ENCODE results near the gene CALY.

Gene CALY

GRCh38 chr10:133285217-133285616 is 51.5 kb downstream of the CALY start:
- DNase-seq (ENCODE audit: low read depth) = no peak

DNA sequence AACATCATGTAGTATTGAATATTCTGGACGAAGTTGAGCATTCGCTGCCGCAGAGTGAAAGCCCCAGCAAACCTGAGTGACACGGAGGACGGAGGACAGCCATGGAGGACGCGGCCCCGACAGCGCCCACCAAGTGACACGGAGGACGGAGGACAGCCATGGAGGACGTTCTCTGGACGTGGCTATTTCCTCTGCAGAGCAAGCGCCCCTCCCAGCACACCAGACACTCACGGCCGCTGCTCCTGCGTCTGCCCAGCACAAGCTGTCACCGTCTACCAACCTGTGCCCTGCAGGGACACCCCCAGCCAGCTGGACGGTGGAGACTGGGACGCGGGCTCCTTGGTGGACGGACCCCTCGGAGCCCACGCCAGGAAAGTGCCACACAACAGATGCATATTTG is 52.8 kb downstream of the CALY start:
- no peak for DNase-seq (ENCODE audit: low read depth)

GRCh38 chr10:133282846-133283390 is 53.8 kb downstream of the CALY start:
- DNase-seq (ENCODE audit: low read depth) = no peak

DNA sequence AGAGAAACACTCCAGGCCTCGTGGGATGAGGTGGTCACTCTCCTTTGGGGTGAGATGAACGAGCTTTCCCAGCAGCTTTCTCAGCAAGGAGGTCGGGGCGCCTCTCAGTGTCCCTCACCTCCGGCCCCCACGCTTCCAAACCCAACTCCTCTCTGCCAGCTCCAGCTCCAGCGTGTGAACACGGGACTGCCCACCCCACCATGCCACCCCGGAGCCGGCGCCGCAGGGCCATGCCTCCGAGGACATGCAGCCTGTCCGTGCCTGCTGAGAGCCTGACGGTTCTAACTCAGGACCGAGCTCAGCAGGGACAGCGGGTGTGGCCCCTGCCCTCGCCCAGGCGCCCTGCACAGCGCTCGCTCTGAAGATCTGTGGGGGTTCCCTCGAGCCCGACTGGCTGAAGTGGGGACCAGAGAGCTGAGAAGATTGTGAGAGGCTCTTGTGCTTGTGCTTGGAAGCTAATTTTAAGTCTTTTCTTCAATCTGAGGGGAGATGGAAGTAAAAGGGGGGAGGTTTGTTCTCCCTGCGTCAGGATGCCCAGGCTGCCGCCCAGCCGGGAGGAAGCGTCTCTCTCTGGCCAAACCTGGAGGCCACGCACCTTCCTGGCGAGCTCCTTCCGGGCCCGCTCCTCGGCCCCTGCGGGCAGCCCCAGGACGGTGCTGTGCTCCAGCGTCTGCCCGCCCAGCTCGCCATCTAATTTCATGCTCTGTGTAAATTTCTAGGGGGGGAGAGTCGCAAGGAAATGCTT is 54.9 kb downstream of the CALY start:
- no peak for DNase-seq (ENCODE audit: low read depth)

GRCh38 chr10:133281084-133281483 is 55.6 kb downstream of the CALY start:
- DNase-seq (ENCODE audit: low read depth) = no peak

- DNase-seq (ENCODE audit: low read depth) = no peak
These were observed 56.2 kb downstream of the CALY start for GRCh38 chr10:133280391-133281059.

DNA sequence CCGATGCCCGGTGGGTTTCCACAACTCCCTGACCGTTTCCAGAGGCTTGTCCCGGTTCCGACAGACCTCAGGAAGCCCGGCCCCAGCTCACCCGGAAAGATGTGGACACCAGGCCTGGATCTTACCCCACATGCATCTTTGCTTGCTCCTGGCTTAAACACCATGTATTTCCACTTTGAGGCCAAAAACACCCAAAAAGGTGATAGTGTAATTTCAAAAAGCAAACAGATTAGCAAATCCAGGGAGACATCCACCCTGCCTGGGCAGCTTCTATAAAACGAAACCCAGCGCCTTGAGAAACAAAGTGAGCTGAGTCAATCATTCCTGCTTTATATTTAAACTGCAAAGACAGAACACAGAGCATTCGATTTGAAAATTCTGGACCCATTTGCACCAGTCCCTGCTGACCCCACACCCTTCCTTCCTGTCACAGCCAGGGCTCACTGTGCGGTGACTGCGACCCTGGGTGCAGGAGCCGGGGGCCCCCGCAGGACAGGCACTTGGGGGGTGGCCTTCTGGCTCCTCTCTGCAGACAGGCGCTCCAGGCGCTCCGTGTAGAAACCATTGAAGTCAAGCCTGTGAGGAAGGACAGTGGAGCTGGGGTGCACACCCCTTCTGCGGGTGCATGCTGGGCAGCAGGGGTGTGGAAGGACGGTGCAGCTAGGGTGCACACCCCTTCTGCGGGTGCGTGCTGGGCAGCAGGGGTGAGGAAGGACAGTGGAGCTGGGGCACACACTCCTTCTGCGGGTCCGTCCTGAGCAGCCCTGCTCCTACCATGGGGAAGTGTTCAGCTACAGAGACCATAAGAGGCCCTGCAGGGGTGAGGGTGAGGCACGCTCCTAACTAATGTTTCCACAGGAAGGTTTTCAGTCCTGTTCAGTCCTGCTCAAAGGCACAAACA is 57.1 kb downstream of the CALY start:
- no peak for DNase-seq (ENCODE audit: low read depth)

- no peak for DNase-seq (ENCODE audit: low read depth)
These were observed 58.0 kb downstream of the CALY start for GRCh38 chr10:133278577-133279265.

DNA sequence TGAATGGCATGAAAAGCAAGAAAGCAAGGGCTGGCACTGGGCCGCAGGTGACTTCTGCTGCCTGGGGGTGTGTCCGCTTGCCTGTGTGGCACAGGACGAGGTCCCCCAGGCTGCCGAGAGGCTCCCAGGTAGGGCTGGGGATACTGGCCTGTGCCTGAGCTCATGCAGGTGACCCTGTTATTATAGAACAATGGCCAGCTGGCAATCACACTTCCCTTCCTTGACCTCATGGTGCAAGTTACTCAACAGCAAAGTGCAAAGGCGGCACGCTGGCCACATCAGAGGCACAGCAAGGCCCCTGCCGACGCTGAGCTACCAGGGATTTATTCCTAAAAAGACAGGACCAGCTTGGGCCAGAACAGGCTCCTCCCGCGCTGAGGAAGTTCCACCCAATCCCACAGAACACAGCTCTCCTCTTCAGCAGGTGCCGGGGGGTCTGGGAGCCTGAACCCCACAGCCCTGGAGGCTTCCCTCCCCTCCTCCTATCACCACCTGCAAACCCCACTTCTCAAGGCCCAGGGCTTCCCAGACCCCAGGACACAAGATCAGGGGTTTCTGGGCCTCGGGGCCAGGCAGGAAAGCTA is 58.6 kb downstream of the CALY start:
- DNase-seq (ENCODE audit: low read depth) = no peak

DNA sequence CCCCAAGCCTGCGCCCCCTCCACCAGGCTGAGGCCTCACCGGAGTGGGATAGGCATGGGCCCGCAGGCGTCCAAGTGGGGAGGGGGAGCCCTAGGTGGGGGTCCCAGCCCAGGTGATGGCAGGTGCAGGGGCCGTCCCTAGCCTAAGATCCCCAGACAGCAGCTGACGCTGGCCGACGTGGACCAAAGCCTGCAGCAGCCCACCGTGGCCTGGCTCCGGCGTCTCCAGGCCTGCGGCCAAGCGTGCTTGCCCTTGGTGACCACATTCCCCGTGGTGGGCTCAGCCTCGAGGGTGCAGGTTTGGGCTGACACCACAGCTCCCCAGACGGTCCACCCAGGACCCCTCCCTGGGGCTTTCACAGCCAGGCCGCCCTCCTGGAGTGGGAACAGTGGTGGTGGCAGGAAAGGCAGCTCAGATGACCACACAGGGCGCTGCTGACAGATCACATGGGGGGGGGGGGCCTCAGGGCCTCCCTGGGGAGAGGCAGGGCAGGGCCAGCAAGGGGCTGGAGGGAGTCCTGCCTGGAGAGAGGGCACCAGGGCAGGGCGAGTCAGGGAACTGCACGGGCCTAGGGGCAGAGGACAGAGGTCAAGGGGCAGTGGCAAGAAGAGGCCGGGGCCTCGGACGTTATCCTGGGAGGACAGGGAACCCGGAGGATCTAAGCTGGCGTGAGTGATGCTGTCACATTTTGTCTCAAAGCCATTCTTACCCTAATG is 59.3 kb downstream of the CALY start:
- DNase-seq (ENCODE audit: low read depth) = no peak

DNA sequence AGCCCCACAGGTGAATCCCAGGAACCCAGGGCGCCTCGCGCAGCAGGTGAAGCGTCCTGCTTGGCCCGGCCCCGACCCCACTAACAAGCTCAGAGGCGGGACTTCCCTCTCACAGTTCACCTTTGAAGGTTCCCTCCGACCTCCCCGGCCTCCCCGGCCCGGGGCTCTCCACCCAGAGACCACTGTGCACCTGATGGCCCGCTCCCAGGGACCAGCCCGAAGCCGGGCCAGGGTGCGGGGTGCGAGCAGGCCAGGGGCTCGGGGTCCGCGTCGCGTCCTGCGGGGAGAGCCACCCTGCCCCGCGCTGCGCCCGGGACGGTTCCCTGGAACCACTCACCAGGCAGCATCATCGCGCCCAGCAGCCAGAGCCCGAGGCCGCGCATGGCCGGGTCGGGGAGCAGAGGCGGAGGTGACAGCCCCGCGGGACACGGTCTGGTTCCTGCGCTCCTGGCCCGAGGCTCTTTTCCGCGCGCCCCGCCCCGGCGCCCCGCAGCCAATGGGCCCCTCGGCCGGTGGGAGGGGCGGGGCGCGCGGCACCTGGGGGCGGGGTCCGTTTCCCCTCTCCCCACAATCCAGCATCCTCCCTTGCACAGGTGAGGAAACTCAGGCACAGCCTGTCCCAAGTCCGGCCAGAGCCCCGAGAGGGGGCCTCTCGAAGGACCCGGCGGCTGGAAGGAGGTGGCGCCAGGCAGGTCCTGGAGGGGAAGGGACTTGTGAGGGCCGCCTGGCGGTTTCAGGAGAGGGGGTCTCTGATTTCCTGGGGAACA is 60.1 kb downstream of the CALY start, which contains the start of gene ADAM8:
ADAM8 (minus strand) TSS at position 434 of the 767 bp plus-strand sequence; CDS start at position 383, 51 bp downstream.
- DNase-seq (ENCODE audit: low read depth) = no peak

DNA sequence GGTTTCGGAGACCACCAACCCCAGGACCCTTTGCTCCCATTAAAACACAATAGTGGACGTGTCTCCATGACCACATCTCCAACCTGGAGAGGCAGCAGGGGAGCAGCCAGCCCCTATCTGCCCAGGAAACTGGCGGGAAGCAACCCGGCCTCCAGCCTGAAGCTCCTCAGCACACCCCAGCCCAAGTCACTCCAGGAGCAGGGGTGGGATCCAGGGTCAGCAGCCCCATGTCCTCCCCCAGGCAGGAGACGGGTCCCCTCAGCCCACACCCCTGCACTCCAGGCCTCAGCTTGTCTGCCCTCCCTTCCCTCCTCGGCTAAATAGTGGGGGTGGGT is 60.6 kb downstream of the CALY start:
- no peak for DNase-seq (ENCODE audit: low read depth)

- DNase-seq (ENCODE audit: low read depth) = no peak
These were observed 61.0 kb downstream of the CALY start for GRCh38 chr10:133275684-133276092.

DNA sequence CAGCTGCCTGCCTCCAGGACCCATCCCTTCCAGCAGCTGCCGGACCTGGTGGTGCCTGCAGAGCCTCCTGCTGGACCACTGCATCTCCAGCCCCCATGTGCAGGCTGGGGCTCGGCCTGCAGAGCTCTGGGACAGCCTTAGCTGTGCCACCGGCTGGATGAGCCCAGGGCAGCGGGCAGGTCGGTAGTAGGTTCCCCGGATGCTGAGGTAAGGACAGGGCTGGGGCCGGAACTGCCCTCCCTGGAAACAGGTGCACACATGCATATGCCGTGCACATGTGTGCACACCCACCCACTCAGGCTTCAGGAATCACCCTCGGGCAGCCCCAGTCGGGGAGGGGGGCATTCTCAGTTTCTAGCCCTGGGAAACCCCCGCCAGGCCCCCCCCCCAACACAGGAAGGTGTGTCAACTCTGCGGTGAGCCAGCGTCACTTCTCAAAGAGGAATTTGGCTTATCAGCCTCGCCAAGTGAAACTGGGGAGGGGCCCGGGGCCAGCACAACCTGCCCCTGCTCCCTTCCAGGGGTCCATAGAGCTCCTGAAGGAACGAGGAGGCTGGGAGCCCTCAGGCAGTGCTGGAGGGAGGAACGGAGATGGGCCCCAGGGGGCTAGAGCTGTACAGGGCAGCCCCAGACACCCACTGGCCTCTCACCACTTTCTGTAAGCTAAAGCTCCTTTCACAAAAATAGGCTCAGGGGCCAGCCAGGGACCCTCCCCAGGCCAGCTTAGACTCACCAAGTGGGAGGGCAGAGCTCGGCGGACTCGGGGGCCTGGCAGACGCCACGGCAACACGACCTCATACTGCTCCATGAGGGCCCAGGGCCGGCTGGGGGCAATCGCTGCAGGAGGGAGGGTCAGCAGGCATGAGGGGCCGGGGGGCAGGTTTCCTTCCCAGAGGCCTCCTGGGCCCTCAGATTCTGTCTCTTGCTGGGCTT is 61.7 kb downstream of the CALY start:
- DNase-seq (ENCODE audit: low read depth) = no peak

All from GM04504 (cell line).